Sigmoid colon (tissue), 4 donors: Measurements from ENCODE around the gene PHF8.

ENCODE experiments used
- CTCF ChIP-seq, 4 experiments: fragments of 450-650 bp in 3 of 4; fragments of 200-600 bp in 1 of 4; IDR thresholded peaks; one replicate each; pipeline ENCODE4 v1.5.1; 2016 to 2019; ENCODE audit warnings: antibody characterized with exemption in 4 of 4, mild to moderate bottlenecking in 3 of 4, moderate library complexity in 2 of 4
- EP300 ChIP-seq, 4 donors: sonication (generic); formaldehyde crosslinking; IDR thresholded peaks; one replicate each; pipeline ENCODE4 v1.6.1; 2017; ENCODE audit warnings: antibody characterized with exemption in 4 of 4
- POLR2A ChIP-seq, 2 donors: fragments of 450-650 bp; IDR thresholded peaks; one replicate each; pipeline ENCODE4 v1.6.1; 2016; ENCODE audit warnings: antibody characterized with exemption in 2 of 2, mild to moderate bottlenecking in 2 of 2, moderate library complexity in 2 of 2
- POLR2AphosphoS5 ChIP-seq, 4 donors: sonication (generic); formaldehyde crosslinking; IDR thresholded peaks; one replicate each; pipeline ENCODE4 v1.6.1; 2017; ENCODE audit warnings: antibody characterized with exemption in 4 of 4

GRCh38 chrX:53926030-53926429 is 118.2 kb downstream of the PHF8 start:
- TF ChIP-seq CTCF (IDR thresholded peaks at IDR 0.05) (no peak), POLR2A (IDR thresholded peaks at IDR 0.05) (no peak), EP300 (IDR thresholded peaks at IDR 0.05) (no peak), POLR2AphosphoS5 (IDR thresholded peaks at IDR 0.05) (no peak)
